ENCODE measurements around the gene SNCB.

DNA sequence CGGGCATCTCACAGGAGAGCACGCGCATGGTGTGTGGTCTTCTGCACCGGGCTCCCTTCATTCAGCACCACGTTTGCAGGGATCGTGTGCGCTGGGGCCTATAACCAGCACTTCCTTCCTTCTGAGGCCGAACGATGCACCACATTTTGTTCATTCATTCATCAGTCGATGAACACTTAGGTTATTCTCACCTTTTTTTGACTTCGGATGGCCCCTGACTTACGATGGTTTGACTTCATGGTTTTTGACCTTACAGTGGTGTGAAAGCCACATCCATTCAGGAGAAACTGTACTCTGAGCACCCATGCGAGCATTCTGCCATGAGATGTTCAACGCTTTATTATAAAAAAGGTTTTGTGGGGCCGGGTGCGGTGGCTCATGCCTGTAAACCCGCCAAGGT lies 44.5 kb upstream of the SNCB start:
- TF ChIP-seq, protein P1, sequence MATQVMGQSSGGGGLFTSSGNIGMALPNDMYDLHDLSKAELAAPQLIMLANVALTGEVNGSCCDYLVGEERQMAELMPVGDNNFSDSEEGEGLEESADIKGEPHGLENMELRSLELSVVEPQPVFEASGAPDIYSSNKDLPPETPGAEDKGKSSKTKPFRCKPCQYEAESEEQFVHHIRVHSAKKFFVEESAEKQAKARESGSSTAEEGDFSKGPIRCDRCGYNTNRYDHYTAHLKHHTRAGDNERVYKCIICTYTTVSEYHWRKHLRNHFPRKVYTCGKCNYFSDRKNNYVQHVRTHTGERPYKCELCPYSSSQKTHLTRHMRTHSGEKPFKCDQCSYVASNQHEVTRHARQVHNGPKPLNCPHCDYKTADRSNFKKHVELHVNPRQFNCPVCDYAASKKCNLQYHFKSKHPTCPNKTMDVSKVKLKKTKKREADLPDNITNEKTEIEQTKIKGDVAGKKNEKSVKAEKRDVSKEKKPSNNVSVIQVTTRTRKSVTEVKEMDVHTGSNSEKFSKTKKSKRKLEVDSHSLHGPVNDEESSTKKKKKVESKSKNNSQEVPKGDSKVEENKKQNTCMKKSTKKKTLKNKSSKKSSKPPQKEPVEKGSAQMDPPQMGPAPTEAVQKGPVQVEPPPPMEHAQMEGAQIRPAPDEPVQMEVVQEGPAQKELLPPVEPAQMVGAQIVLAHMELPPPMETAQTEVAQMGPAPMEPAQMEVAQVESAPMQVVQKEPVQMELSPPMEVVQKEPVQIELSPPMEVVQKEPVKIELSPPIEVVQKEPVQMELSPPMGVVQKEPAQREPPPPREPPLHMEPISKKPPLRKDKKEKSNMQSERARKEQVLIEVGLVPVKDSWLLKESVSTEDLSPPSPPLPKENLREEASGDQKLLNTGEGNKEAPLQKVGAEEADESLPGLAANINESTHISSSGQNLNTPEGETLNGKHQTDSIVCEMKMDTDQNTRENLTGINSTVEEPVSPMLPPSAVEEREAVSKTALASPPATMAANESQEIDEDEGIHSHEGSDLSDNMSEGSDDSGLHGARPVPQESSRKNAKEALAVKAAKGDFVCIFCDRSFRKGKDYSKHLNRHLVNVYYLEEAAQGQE (IDR thresholded peaks at IDR 0.05; ENCODE audit: insufficient read depth in 1 of 2, low read depth in 2 of 2, low read length in 2 of 2), result no peak
- no peak for TF ChIP-seq POLR2AphosphoS5 (IDR thresholded peaks at IDR 0.05; ENCODE audit: low read depth, low read length)

Data from PFSK-1 (cell line).